Breast epithelium (tissue), 4 donors: ENCODE measurements around the gene IL32. TPM values are rescaled to one million over a fixed set of nuclear protein-coding genes. Genes with fewer than 3 reads are reported as not detected.

ENCODE experiments used
- DNase-seq, 2 donors: peaks; one replicate each; pipeline ENCODE4 v3.0.0-alpha.2; 2019; ENCODE audit warnings: low spot score in 2 of 2
- H3K27ac ChIP-seq, 2 donors: fragments of 200-600 bp; sonication (generic) in 1 of 2; one replicate each; pipeline ENCODE4 v1.5.1; 2016 to 2019; ENCODE audit warnings: mild to moderate bottlenecking in 1 of 2
- H3K27me3 ChIP-seq, 2 donors: fragments of 200-600 bp; sonication (generic) in 1 of 2; one replicate each; pipeline versions ENCODE4 v1.5.1 to v1.6.0; 2017 to 2019; ENCODE audit warnings: control low read depth in 1 of 2, mild to moderate bottlenecking in 1 of 2
- H3K36me3 ChIP-seq: fragments of 200-600 bp; one replicate; pipeline ENCODE4 v1.5.1; 2019
- H3K4me1 ChIP-seq, 2 donors: fragments of 200-600 bp; sonication (generic); one replicate each; pipeline ENCODE4 v1.5.1; 2016 to 2019; ENCODE audit warnings: control low read depth in 1 of 2
- H3K4me3 ChIP-seq, 3 donors: fragments of 200-600 bp; sonication (generic); 1 replicate in 2 of 3; 2 replicates in 1 of 3; pipeline ENCODE4 v1.5.1; 2016 to 2019; ENCODE audit warnings: mild to moderate bottlenecking in 3 of 3, moderate library complexity in 2 of 3
- H3K9me3 ChIP-seq, 2 donors: fragments of 200-600 bp; sonication (generic) in 1 of 2; one replicate each; pipeline ENCODE4 v1.5.1; 2016 to 2019; ENCODE audit warnings: control low read depth in 1 of 2
- POLR2A ChIP-seq: fragments of 450-650 bp; IDR thresholded peaks from one replicate; pipeline ENCODE4 v1.6.1; 2016; ENCODE audit warnings: antibody characterized with exemption, mild to moderate bottlenecking, moderate library complexity
- POLR2AphosphoS5 ChIP-seq, 3 donors: sonication (generic); formaldehyde crosslinking; IDR thresholded peaks; one replicate each; pipeline ENCODE4 v1.6.1; 2017; ENCODE audit warnings: antibody characterized with exemption in 3 of 3
- intact Hi-C: fragments of 100-400 bp; cut with DNase I; formaldehyde crosslinking; loops from one replicate; pipeline ENCODE4 v1.15.1; 2023; ENCODE audit warnings: low total_unique reads
- total RNA-seq, 3 donors: library from RNA; depleted of rRNA; stranded (reverse); fragments of >200 nt; gene quantifications; one replicate each; pipeline ENCODE4 v1.1.0, GENCODE V29; 2016
- TF ChIP-seq, protein P1 (sequence below), 3 donors: fragments of 450-650 bp; IDR thresholded peaks; one replicate each; pipeline ENCODE4 v1.5.1; 2016 to 2017; ENCODE audit warnings: antibody characterized with exemption in 3 of 3, mild to moderate bottlenecking in 3 of 3, moderate library complexity in 3 of 3

Gene IL32
- total RNA-seq, 3 donors from 2014 or later, result 9.1 to 17.0 (median 12.0) TPM

DNA sequence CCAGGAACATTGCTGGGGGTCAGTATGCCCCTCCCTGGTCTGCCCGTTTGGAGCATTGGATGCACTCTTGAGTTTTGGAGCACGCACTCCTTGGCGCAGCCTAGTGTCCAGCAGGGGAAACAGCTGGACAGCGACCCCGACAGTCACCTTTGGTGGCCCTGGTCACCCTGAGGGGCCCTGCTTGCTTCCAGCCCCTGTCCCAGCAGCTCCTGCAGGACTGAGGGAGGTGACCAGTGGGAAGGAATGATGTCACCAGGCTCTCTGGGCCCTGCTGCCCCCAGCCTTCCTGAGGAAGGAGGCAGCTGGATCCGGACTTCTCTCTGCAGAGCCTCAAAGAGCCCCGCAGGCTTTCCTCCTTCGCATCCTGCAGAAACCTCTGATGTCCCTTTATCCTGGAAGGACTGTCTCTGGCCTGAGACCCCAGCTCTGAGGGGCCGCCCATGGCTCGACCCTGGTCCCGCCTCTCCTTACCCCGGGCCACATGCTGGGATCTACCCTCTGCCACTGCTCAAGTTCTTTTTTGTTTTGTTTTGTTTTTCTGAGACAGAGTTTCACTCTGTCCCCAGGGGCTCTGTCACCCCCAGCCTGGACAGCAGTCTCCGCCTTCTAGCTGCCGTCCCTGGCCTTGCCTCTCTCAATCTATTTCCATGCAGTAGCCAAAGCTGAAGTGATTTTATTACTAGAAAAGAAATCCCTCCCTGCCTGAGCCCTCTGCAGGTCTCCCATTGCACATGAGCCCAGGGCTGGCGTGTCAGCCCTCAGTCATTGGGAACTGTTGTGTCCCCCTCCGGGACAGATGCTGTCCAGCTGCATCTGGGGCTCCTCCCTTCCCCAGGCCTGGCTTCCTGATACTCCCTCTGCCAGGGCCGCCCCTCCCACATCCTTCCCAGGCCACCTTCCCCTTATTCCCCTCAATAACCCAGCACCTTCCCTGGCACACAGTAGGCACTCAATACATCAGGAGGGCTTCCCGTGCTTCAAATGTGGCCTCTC, 22.1 kb downstream of the IL32 start:
- DNase-seq, result no peak
- H3K36me3 ChIP-seq, result no peaks in the 10 kb centered on the region
- peak overlapping the region in 2 of 3 donors; percentile 16 to 48 for H3K4me3 ChIP-seq
- peaks cover 0 to 13% of the 10 kb centered on the region in 2 donors for H3K27me3 ChIP-seq
- intact Hi-C loops, result no loop called here
- peak overlapping the region in 1 of 2 donors; percentile 68 for H3K27ac ChIP-seq
- TF ChIP-seq, protein P1, sequence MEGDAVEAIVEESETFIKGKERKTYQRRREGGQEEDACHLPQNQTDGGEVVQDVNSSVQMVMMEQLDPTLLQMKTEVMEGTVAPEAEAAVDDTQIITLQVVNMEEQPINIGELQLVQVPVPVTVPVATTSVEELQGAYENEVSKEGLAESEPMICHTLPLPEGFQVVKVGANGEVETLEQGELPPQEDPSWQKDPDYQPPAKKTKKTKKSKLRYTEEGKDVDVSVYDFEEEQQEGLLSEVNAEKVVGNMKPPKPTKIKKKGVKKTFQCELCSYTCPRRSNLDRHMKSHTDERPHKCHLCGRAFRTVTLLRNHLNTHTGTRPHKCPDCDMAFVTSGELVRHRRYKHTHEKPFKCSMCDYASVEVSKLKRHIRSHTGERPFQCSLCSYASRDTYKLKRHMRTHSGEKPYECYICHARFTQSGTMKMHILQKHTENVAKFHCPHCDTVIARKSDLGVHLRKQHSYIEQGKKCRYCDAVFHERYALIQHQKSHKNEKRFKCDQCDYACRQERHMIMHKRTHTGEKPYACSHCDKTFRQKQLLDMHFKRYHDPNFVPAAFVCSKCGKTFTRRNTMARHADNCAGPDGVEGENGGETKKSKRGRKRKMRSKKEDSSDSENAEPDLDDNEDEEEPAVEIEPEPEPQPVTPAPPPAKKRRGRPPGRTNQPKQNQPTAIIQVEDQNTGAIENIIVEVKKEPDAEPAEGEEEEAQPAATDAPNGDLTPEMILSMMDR (IDR thresholded peaks at IDR 0.05), result no peak
- TF ChIP-seq POLR2A, result no peak
- TF ChIP-seq POLR2AphosphoS5 (IDR thresholded peaks at IDR 0.05), result no peak
- H3K9me3 ChIP-seq, result no peaks in the 10 kb centered on the region
- no peaks in the 10 kb centered on the region for H3K4me1 ChIP-seq

DNA sequence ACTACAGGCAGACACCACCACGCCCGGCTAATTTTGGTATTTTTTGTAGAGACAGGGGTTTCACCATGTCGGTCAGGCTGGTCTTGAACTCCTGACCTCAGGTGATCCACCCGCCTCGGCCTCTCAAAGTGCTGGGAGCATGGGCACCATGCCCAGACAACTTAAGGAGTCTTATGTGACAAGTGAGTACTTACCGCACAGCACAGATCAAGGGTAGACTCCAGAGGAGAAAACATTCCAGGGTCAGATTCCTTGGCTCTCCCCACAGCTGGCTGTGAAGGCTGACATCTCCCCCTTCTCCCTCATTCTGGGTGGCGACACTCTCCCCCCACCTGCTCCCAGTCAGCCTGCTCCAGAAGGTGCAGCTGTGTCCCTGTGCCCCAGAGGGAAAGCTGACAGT, 23.0 kb downstream of the IL32 start:
- peaks cover 0 to 13% of the 10 kb centered on the region in 2 donors for H3K27me3 ChIP-seq
- peak overlapping the region in 1 of 2 donors; percentile 38 for H3K27ac ChIP-seq

DNA sequence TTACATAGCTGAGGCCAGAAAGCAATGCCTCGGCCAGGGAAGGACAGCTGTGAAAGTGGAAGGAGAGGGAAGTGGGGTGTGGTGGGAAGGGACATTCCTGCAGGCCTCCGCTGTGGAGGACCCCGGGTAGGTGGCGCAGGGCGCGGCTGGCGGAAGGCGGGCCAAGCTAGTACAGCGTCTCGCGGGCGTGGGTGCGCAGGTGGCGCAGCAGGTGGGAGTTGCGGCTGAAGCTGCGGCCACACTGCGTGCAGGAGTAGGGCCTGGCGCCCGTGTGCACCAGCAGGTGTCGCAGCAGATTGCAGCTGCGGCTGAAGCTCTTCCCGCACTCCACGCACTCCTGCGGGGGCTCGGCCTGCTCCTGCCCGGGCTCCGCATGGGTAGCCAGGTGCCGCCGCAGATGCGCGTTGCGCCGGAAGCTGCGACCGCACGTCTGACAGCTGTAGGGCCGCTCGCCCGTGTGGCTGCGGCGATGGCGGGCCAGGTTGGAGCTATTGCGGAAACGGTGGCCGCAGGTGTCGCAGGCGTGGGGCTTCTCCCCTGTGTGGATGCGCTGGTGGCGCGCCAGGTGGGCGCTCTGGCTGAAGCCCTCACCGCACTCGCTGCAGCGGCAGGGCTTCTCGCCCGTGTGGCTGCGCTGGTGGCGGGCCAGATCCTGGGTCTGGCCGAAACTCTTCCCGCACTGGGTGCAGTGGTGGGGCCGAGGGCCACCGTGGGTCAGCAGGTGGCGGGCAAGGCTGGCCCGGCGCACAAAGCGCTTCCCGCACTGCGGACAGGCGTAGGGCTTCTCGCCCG, 23.7 kb downstream of the IL32 start:
- H3K27ac ChIP-seq, result no peak overlapping the region
- no peak for DNase-seq
- TF ChIP-seq POLR2A, result no peak
- TF ChIP-seq POLR2AphosphoS5 (IDR thresholded peaks at IDR 0.05), result no peak
- TF ChIP-seq, protein P1 (IDR thresholded peaks at IDR 0.05), result no peak
- intact Hi-C loops, result no loop called here
- no peaks in the 10 kb centered on the region for H3K36me3 ChIP-seq
- H3K27me3 ChIP-seq, result peaks cover 0 to 13% of the 10 kb centered on the region in 2 donors
- H3K9me3 ChIP-seq, result no peaks in the 10 kb centered on the region
- no peak overlapping the region for H3K4me3 ChIP-seq
- no peaks in the 10 kb centered on the region for H3K4me1 ChIP-seq

More for the DNA sequence above, 23.0 kb downstream of the IL32 start:
- DNase-seq, result no peak
- H3K9me3 ChIP-seq, result no peaks in the 10 kb centered on the region
- H3K36me3 ChIP-seq, result no peaks in the 10 kb centered on the region
- no peak overlapping the region for H3K4me3 ChIP-seq
- H3K4me1 ChIP-seq, result no peaks in the 10 kb centered on the region
- intact Hi-C loops, result no loop called here
- no peak for TF ChIP-seq POLR2AphosphoS5 (IDR thresholded peaks at IDR 0.05)
- TF ChIP-seq, protein P1 (IDR thresholded peaks at IDR 0.05), result no peak
- TF ChIP-seq POLR2A, result no peak

DNA sequence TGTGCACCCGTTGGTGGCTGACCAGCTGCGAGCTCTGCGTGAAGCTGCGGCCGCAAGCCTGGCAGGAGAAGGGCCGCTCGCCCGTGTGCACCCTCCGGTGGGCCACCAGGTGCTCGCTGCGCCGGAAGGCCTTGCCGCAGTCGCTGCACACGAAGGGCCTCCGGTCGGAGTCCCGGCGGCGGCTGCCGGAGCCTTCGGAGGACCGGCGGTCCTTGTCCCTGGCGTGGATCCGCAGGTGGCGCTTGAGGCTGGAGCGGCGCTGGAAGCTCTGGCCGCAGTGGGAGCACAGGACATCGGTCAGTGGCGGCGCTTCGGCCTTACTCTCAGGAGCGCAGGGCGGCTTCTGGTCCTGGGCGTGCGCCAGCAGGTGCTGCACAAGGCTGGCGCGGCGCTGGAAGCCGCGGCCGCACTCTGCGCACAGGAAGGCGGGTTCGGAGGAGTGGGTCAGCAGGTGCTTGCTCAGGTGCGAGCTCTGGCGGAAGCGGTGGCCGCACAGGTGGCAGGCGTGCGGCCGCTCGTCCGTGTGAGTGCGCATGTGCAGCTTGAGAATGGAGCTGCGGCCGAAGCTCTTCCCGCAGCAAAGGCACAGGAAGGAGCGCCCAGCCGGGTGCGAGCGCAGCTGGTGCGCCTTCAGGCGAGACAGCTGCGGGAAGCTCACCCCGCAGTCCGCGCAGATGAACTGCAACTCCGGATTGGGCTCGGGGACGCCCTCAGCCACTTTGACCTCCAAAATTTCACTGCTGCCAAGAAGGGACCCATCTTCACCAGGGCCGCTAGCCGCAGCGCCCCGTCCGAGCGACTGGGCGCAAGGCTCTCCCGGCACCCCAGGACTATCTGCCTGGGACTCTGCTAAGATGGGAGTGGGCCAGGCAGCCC, 24.5 kb downstream of the IL32 start:
- Histone ChIP-seq H3K27me3 (peaks cover 0 to 13% of the 10 kb centered on the region in 2 donors), H3K27ac (no peak overlapping the region), H3K36me3 (no peaks in the 10 kb centered on the region), H3K4me1 (no peaks in the 10 kb centered on the region), H3K4me3 (no peak overlapping the region), H3K9me3 (no peaks in the 10 kb centered on the region)
- no peak for DNase-seq
- intact Hi-C loops, result no loop called here
- TF ChIP-seq POLR2AphosphoS5 (IDR thresholded peaks at IDR 0.05) (no peak), POLR2A (no peak)
- TF ChIP-seq, protein P1 (IDR thresholded peaks at IDR 0.05), result no peak
